CD4-positive, alpha-beta T cell treated with Interleukin-10 for 1 hour (primary cell): ENCODE data around the gene SMARCE1.

Experiments used
- DNase-seq: peaks from one replicate; pipeline ENCODE4 v3.0.0-alpha.2; 2020

SMARCE1 gene

DNA sequence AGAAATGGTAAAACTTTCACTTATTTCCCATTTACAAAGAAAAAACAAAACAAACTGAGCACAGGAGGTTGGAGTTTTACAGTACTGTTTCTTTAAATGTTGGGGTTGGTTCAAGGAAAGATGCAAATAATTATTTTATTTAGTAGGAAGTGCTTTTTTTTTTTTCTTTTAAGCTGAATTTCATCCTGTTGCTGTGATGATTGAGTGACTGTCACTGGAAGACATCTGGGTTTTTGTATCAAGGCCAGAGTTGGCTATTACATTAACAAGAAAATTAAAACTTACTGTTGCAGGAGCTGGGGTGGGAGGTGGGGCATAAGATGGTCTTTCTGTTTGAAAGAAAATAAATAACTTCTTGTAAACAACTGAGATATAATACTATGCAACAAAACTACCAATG lies 2.3 kb downstream of the SMARCE1 start:
- DNase-seq, result no peak

DNA sequence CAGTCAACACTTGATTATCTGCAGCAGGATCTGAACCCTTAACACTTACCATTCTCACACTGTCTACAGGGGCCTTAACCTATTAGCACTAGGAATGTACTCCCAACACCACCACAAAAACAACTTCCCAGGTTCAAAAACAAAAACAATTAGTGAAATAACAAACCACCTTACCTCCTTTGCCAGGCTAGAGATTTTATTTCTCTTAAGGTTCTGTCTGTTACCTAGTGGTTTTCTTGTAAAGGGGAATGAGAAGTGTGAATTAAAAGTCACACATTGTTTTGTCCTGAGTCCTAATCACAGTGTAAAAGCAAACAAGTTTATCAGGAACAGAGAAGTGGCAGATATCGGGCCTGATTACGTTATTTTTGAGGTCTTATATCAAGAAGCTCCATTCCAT lies 9.7 kb downstream of the SMARCE1 start:
- DNase-seq, result no peak

DNA sequence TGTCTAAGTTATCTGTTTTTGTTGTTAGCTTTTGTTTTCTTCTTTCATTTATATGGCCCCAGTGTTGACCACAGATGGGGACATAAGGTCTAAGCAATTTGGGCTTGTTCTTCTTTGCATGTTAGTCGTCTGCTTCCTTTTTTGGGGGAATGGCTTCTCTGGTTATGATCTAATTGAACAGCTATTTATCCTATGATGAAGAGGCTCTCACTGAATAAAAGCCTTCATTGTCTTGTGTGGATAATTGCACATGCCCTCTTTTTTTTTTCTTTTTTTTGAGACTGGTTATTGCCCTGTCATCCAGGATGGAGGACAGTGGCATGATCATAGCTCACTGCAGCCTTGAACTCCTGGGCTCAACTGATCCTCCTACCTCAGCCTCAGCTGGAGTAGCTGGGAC lies 13.7 kb downstream of the SMARCE1 start:
- no peak for DNase-seq

DNA sequence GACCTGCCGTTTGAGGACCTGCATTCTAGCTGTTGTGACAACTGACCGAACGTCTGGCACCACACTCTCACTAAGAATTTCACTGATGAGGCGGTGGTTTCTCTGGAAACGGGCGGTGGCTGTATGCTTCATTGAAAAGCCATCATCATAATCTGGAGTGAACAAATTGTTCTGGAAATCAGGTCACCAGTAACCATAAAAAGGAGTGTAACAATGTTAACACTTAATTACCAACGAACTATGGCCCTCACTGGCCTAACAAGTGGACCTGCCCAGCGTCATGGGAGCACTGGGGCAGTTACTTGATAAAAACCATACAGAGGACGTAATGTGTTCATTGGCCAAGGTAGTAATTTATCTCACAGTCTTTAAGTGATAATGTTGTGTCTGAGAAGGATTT lies 15.4 kb downstream of the SMARCE1 start:
- DNase-seq, result no peak

DNA sequence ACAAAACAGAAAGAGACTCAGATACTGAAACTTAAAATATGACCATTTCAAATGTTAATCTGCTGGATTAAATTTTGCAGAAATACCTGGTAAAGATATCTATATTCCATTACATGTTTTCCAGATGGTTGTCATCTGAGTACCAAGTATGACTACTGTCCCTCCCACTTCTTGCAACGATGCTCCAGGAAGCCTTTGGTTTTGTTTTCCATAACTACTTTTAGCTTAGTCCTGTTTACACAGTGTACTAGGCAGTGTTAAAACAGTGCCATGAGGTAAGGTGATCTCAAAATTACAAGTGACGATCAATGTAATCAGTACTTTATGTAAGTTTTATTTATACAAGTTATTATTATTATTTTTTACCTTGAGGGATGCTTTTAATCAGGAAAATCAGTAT lies 17.8 kb downstream of the SMARCE1 start:
- DNase-seq, result no peak

DNA sequence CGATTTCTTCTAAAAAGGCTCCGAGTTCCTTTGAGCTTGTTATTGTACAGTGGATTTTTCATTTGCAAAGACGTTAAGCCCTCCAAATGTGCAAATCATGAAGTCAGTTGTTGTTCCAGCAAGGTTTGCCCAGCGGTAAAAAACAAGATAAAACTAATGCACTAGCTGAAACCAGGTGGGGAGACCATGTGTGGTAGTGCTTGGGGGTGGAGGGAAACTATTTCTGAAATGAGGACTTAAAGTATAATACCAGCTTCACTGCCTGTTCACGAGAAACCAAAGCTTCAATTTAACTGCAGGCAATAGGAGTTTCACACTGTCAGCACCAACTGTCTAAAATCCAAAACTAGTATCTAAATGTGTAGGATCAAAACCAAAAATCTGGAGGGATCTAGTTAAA lies 22.3 kb downstream of the SMARCE1 start:
- no peak for DNase-seq

DNA sequence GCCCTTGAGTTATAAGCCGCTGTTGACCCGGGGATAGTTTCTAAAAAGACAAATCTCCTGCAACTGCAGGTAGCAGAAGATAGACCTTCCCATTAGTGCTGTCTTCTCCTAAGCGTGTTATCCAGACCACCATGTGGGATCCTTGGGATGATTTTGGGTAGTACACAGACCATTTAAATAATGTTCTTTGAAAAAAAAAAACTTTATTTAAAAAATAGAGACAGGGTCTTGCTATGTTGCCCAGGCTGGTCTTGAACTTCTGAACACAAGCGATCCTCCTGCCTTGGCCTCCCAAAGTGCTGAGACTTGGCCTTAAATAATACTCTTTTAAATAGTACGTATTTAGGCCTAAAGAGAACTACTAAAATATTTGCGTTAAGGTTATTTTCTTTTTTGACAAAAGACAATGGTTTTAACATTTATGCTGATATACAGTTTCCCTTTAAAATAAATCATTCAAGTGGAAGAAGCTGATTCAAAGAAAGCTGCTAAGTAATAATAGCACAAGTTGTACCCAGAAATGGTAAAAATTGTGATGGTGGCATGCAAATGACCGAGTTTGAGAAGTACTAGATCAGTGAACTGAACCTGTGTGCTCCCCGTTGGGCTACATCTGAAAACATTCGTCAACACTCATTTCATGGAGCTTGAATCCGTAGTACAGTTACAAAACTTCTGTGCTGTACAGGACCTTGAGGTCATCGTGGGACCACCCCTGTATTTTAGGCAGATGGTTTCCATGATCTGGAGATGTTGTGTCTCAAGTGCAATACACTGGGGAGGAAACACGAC lies 24.0 kb downstream of the SMARCE1 start:
- DNase-seq, result no peak

DNA sequence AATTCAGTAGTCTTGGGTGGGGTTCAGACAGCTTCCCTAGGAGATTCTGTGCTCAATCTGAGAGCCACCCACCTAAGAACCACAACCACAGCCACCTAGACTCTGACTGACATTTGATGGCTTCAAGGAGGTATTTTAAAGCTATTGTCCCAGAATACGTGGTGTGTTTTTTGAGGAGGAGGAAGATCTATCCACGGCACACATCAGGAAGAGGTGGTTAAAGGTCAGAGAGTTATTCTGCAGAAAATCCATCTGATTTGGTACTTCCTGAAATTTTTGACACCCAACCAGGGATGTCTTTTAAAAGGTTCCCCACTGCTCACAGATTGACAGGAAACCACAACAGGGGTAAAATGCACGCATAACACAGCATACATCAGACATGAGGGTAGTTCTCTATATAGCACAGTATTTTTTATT lies 25.1 kb downstream of the SMARCE1 start:
- peak; percentile 44 for DNase-seq

DNA sequence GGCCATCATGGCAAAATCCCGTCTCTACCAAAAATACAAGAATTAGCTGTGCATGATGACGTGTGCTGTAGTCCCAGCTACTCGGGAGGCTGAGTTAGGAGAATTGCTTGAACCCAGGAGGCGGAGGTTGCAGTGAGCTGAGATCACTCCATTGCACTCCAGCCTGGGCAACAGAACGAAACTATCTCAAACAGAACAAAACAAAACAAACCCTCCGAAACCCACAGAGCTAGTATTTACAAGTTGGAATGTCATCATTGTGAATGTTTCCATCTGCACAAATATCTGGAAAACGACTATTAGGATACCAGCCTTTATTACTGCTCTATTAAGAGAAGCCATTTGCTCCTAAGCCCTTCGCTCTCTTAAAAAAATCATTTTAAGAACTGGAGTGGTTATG lies 26.0 kb downstream of the SMARCE1 start:
- no peak for DNase-seq

DNA sequence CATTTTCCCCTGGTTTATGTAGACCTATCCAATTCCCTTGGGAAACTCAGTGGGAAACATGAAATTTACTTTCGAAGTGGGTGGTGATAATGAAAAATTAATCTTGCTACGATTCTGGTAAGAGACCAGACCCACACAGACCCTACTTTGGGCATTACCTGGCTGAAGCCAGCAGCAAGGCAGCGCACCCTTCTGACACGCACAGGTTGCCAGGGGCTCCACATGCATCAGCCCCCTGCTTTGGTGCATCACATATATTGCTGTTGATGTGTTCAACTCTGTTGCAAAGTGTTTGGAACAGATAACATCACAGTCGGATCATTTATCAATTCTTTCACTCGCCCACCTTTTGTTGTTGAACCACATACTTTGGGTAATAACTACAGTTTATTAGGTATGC lies 26.6 kb downstream of the SMARCE1 start:
- no peak for DNase-seq

DNA sequence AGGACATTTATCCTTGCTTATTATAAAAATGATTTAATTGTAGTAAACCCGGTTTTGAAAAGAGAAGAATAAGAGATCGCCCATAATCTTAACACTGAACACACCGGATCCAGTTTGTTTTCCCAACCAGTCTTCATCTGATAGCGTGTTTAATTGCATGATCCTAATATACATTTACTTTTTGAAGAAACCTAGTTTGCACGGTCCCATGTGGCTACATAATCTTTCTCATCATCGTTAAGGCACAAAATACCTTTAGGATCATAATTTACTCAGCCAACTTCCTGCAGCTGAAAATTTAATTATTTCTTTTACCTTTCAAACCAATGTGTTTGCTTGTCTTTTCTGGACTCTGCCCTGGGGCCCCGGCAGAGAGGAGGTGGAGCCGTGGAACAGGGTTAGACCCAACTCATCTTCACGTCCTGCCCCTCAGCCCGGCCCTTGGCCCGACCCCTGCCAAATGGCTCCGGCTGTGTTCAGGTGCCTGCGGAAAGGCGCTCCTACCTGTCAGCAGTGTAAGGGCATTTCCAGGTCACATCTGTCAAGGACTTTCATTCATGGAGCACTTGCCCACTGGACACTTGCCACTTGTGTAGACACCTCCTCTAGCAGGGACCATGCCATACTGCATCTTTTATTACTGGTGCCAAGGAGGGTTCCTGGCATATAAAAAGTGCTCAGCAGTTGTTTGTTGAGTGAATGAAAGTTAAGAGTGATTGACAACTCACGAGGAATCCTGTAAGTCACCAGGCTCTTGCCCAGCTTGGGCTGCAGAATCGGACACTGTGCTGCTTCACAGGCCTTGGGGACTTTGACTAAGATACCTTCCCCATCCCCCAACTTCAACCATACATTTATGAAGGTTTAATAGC lies 28.6 kb downstream of the SMARCE1 start:
- DNase-seq, result no peak

DNA sequence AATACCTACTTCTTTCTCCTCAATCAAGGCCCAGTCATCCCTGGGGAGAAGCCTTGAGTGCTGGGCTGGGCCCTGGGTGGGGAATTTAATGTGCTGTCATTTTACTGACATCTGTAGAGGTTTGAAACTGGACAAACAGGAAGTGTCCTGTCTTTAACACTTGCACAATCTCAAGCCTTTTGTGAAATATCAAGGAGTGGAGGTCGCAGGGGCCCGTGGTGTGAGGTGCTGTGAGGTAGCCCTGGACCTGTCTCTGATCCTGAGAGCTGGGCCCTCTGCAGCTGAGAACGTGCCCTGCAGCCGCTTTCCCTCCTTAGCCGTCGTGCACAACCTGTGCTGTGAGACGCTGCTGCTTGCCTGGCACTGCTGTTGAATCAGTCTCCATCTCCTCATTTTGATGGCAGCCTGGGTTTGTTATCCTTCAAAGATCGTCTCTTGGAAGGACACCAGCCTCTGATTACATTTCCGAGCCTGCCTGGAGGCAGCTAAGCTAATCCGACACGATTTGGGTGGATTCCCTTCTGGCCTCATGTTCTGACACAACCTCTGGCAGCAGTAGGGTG lies 29.9 kb downstream of the SMARCE1 start:
- no peak for DNase-seq

DNA sequence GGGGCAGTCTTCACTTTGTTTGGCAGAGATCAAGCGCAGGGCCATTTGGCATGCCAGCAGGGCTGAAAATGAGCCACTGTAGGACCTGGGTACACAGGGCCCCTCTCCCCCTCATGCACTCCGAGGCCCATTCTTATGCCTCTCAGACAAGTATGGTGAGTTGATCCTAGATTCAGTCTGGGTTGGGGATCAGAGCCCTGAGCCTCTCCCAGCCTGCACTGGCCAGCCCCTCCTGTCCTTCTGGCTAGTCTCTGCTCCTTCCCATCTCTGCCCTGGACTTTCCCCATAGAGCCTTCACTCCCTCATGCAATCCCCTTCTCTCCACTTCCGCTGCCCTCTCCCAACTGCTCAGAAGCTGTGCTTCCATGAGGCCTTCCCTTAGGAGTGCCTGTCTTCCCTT lies 31.0 kb downstream of the SMARCE1 start:
- DNase-seq, result no peak

DNA sequence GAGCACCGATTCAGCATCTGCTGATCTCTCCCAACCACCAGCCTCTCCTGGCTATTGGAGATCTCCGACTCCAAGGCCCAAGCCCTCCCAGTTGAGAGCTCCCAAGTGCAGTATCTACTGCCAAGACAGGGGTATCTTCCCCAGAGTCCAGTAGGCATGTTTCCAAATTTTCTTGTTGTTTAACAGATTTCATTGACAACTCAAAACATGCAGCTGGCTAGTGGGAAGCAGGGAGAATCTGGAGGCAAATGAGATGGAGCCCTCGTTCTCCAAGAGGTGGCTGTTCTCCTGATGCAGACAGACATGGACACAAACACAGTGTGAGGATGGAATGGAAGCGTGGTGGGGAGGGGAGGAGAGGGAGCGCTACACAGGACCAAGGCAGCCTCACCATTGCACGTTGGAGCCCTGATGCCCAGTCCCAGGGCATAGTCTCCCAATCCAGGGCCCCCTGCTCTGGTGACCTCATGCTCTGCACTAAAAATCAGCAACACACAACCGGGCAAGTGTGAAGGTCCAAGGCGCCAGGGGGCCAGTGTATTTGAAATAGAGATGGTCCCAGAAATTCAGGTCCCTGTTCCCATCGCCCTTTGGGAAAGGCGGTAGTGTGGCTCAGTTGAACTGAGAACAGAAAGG lies 31.7 kb downstream of the SMARCE1 start:
- no peak for DNase-seq

DNA sequence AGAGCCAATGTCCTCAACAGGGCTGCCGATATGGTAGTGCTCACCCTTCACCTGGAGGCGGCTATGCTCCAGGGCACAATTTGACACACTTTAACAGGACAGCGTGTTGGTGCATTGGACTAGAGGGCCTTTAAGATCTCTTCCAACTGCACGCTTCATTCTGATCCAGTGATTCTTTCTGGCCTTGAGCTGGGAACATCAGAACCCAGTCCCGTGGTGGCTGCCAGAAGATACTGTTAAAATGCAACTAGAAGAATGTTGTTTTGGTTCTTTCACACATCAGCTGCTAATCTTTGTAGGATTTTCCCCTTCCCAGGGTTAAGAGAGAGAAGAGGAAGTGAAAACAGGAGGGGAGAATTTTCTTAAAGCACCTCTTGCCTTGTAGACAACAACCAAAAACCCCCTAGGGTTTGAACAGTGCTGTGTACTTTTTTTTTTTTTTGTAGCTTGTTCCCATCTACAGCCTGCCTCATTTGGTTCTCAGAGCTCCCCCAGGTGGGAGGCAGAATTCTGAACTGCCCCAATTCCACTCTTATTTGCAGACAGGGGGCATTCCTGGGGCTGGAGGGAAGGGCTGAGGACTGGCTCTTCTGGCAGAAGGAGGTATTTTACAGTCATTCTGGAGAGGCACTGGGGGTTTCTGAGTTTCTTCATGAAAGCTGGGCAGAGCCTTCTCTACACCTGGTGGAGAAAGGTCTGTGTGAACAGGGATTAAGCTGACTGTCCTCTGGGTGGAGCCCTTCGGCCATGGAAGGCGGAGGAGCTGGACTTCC lies 32.4 kb downstream of the SMARCE1 start:
- peak; percentile 67 for DNase-seq

DNA sequence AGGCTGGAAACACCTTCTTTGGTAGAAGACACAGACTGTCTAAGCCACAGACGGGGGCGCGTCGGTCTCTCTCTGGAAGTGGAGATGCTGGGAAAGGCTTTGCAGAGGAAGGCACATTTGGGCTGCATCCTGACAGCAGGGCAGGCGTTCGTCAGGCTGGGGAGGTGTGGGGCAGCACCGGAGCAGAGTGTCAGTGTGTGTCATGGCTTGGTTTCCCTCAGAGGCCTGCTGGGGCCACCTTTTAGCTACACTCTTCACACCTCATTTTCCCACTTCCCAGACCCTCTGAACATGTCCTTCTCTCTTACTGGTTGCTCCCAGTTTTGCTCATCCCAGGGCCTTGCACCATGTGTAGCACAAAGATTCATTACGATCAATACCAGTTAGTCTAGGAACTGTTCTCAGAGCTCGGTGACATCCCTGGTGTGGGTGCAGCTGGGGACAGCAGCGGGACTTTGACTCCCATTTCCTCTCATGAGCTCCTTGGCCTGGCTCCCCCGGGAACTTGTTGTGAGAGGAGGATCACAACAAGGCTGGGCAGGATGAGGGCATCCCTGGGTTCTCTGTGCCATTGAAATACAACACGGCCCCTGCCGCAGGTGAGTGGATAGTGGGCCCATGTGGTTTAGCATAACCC lies 33.1 kb downstream of the SMARCE1 start:
- no peak for DNase-seq

DNA sequence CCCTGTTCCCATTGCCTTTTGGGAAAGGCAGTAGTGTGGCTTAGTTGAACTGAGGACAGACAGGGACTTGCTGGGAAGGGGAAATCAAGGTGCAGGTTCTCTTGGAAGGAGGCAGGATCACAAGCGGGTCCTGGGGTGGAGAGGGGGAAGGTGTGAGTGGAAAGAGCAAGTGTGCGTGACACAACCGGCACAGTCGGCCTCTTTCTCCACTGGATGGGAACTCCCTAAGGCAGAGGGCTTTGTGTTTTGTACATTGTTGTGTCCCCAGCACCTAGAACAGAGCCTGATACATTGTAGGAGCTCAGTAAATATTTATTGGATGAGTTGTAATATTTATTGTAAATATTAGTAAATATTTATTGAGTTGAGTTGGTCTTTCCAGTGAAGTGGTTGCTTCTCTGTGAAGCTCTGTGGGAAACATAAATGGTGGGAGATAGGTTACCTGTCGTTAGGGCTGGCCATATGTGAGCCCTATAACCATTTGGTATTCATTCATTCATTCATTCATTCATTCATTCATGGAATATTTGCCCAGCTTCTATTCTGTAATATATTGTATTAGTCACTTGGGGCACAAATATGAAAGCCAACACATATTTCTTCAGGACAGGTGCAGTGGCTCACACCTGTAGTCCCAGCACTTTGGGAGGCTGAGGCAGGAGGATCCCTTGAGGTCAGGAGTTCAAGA lies 34.0 kb downstream of the SMARCE1 start:
- peak; percentile 23 for DNase-seq

DNA sequence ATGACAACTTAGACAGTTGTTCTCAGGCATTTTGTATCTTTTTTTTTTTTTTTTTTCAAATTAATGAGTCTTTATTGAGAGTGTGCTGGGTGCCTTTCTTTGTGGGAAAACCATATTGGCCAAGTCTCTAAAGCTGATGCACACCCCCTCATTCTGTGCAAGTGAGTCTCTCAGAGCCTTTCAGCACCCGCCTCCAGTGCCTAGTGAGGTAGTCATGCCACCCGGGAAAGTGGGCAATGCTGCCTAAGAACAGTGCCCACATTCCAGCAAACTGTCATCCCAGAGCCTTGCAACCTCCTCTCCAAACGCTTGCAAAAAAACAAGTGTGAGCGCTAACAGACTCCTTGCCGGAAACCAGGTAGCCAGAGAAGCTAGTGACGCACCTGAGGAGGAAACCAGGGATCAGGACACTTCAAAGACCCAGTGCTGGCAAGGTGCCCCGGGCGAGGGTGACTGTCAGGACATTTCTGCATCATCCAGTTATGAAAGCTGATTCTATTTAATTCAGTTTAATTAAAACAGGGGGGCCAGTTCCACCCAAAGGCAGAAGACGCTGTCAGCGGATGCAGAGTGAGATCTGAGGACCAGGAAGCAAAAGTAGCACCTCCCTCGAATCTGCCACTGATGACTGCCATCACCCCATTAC lies 34.9 kb downstream of the SMARCE1 start:
- peak; percentile 84 for DNase-seq

DNA sequence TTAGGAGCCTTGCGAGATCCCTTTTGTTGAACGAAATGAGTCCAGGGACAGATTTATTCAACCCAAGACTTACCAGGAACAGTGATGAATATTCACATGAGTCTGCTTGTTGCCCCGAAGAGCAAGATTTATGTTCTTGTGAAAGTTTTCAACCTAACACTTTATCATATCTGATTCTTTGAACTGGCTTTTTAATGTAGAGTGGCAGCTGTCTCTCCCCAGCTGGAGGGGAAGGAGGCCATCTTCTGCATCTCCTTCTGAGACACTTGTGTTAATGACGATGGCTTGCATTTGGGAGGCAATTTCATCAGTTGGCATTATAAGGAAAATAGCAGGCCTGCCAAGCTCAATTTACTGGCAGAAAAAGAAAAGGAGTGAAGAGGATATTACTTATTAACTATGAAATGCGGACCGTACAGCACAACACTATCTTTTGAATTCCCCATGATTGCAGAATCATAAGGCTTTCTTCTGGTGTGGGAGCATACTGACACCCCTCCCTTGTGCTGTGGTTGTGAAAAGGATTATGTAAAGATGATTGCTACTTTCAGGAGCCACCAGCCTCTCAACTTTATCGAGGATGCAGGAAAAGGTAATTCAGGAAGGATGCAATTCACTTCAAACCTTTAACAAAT lies 35.7 kb downstream of the SMARCE1 start:
- no peak for DNase-seq

DNA sequence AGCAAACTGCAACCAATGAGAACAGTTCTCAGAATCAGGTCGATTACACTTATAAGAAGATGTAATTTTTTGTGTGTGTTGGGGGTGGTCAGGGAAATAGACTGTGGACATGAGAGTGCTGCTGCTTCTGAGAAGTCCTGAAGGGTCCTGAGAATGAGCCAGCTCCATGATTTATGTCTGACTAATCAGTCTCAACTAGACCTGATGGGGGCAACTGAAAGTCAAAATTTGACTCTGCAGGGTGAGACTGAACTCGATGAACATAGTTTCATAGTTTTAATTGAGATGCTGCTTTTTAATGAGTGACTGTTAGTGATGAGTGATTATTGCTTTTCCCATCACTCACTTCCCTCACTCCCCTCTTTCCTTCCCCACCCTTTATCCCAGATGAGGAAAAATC lies 37.3 kb downstream of the SMARCE1 start:
- no peak for DNase-seq
